Small intestine (tissue), 7 donors: Measurements from ENCODE around the gene PRKCE. TPM values are rescaled to one million over a fixed set of nuclear protein-coding genes. Genes with fewer than 3 reads are reported as not detected.

Experiments used
- DNase-seq, 2 donors: peaks; one replicate each; pipeline versions ENCODE4 v3.0.0 to v3.0.0-alpha.2; 2013
- FAIRE-seq: peaks from 2 replicates; lab custom pipeline; 2012; peaks lifted over from hg19 to GRCh38; lab: Jason Lieb, UNC
- H3K27ac ChIP-seq, 3 donors: one replicate each; pipeline ENCODE4 v1.5.1; 2013; ENCODE audit warnings: low read length in 2 of 3, mild to moderate bottlenecking in 2 of 3, control low read depth in 1 of 3, inconsistent platforms in 1 of 3, low read depth in 1 of 3, moderate library complexity in 1 of 3
- H3K27me3 ChIP-seq, 3 donors: one replicate each; pipeline ENCODE4 v1.6.1; 2013; ENCODE audit warnings: low read length in 3 of 3, inconsistent platforms in 1 of 3; ENCODE audit not compliant: control insufficient read depth in 3 of 3, insufficient read depth in 3 of 3
- H3K36me3 ChIP-seq, 3 donors: one replicate each; pipeline ENCODE4 v1.6.1; 2013; ENCODE audit warnings: low read length in 3 of 3, inconsistent platforms in 1 of 3, low read depth in 1 of 3, mild to moderate bottlenecking in 1 of 3, moderate library complexity in 1 of 3; ENCODE audit not compliant: control insufficient read depth in 3 of 3, insufficient read depth in 2 of 3
- H3K4me1 ChIP-seq, 3 donors: one replicate each; pipeline ENCODE4 v1.6.1; 2013; ENCODE audit warnings: low read length in 2 of 3, inconsistent platforms in 1 of 3, low read depth in 1 of 3, mild to moderate bottlenecking in 1 of 3, moderate library complexity in 1 of 3; ENCODE audit not compliant: control insufficient read depth in 3 of 3, insufficient read depth in 2 of 3
- H3K4me3 ChIP-seq, 3 donors: one replicate each; pipeline ENCODE4 v1.5.1; 2013; ENCODE audit warnings: low read length in 3 of 3, control low read depth in 1 of 3, inconsistent platforms in 1 of 3, low read depth in 1 of 3, mild to moderate bottlenecking in 1 of 3, moderate library complexity in 1 of 3
- H3K9me3 ChIP-seq, 2 donors: one replicate each; pipeline ENCODE4 v1.6.1; 2013; ENCODE audit warnings: low read depth in 1 of 2, low read length in 1 of 2; ENCODE audit not compliant: control insufficient read depth in 2 of 2, insufficient read depth in 1 of 2
- WGBS, 3 donors: extraction: QIAGEN DNeasy Blood & Tissue Kit; methylation state at CpG; one replicate each; pipeline ENCODE4 v1.1.7; 2013; 5-methylcytosine and 5-hydroxymethylcytosine counted together
- polyA plus RNA-seq, 4 donors: library from polyadenylated mRNA; stranded (reverse) in 3 of 4; unstranded in 1 of 4; fragments of 200-250 nt in 3 of 4; fragments of 120-200 nt in 1 of 4; gene quantifications; one replicate each; pipeline versions ENCODE4 v1.2.1 to v1.2.3, GENCODE V29; 2013
- donor health status: healthy with polysubstance abuse.
- donor health status: control.
- donor health status: control.
- donor health status: Bipolar disorder and iron deficiency.
- donor health status: healthy.

Gene PRKCE
- polyA plus RNA-seq, 4 donors, result 2.2 to 7.1 (median 5.4) TPM

DNA sequence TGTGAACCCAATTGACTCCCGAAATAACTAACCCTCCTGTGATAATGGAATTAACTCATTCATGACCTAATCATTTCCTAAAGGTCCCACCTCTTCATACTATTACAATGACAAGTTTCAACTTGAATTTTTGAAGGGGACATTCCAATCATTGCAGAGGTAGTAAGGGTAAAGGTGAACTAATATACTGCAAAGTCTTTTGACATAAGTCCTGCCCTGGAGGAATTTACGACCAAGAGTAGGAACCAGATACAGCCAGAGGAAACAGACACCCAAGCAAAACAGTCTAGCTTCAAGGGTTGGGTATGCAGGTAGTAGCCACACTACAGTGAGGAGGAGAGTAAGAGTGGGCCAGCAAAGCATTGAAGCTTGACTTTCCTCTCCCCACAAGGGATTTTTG lies 39.2 kb upstream of the PRKCE start:
- no peaks in the 10 kb centered on the region for H3K4me1 ChIP-seq
- FAIRE-seq (no peak), DNase-seq (peak in 1 of 2 donors; percentile 14)
- no peaks in the 10 kb centered on the region for H3K9me3 ChIP-seq
- WGBS, 3 donors, result 65 to 80% (median 74%) methylated on average over 2 of the region's 2 CpGs
- H3K36me3 ChIP-seq, result no peaks in the 10 kb centered on the region
- no peaks in the 10 kb centered on the region for H3K27me3 ChIP-seq
- no peak overlapping the region for H3K27ac ChIP-seq
- no peak overlapping the region for H3K4me3 ChIP-seq

DNA sequence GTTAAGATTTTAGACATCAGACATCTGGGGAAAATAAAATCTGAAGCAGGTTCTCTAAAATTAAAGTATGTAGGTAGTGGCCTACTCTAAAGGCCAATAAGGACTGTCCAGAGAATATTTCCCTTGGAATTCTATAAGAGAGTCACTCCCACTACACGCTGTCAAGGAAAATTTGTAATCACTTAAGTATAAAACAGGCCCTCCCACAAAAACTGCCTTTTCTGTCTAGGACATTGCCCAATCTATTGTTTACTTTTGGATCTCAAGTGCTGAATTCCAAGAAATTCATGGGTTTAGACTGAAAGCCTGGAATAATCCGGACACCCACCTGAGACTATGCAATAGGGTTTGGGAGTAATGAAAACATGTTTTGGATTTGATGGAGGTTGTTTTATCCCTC lies 38.7 kb upstream of the PRKCE start:
- WGBS, 3 donors, result 56 to 89% (median 77%) methylated on average over 2 of the region's 2 CpGs
- peak in 1 of 2 donors; percentile 9 for DNase-seq
- no peaks in the 10 kb centered on the region for H3K27me3 ChIP-seq
- FAIRE-seq, result no peak
- H3K36me3 ChIP-seq, result no peaks in the 10 kb centered on the region
- no peak overlapping the region for H3K27ac ChIP-seq
- H3K4me1 ChIP-seq, result no peaks in the 10 kb centered on the region
- H3K4me3 ChIP-seq, result no peak overlapping the region
- H3K9me3 ChIP-seq, result no peaks in the 10 kb centered on the region

DNA sequence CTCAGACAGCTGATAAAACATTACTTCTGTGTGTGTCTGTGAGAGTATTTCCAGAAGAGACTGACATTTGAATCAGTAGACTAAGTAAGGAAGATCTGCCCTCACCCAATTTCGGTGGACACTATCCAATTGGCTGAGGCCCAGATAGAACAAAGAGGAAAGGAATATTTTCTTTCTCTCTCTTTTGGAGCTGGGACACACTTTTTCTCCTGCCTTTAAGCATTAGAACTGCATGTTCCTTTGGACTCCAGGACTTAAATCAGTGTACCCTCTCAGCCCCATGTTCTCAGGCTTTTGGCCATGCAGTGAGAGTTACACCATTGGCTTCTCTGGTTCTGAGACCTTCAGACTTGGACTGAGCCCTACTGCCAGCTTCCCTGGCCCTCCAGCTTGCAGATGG lies 37.1 kb upstream of the PRKCE start:
- WGBS, 3 donors, result 59 to 82% (median 73%) methylated on average over 1 of the region's 1 CpG
- DNase-seq (no peak), FAIRE-seq (no peak)
- no peaks in the 10 kb centered on the region for H3K9me3 ChIP-seq
- H3K27ac ChIP-seq, result no peak overlapping the region
- H3K27me3 ChIP-seq, result no peaks in the 10 kb centered on the region
- H3K36me3 ChIP-seq, result no peaks in the 10 kb centered on the region
- H3K4me1 ChIP-seq, result no peaks in the 10 kb centered on the region
- no peak overlapping the region for H3K4me3 ChIP-seq

DNA sequence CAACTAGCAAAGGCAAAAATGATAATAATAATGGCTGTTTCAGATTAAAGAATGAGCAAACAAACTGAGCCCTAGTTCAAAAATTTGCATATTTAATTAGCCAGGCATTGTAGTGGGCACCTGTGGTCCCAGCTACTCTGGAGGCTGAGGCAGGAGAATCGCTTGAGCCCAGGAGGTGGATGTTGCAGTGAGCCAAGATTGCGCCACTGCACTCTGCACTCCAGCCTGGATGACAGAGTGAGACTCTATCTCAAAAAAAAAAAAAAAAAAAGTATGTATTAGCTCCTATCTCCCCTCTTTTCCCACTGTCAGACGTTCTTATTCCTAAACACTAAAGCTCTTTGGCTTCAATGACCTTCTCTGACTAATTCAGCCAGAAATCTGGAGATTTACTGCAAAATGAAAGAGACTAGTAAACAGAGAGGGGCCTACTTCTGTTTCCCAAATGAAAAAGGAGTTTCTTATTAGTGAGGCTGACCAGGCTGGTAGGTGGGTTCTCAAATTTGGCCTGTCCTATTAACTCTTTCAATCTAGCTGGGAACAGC lies 36.5 kb upstream of the PRKCE start:
- Histone ChIP-seq H3K27ac (no peak overlapping the region), H3K4me1 (no peaks in the 10 kb centered on the region), H3K9me3 (no peaks in the 10 kb centered on the region), H3K27me3 (no peaks in the 10 kb centered on the region), H3K36me3 (no peaks in the 10 kb centered on the region), H3K4me3 (no peak overlapping the region)
- no peak for DNase-seq
- WGBS, 3 donors, result 75 to 88% (median 85%) methylated on average over 3 of the region's 3 CpGs
- no peak for FAIRE-seq

DNA sequence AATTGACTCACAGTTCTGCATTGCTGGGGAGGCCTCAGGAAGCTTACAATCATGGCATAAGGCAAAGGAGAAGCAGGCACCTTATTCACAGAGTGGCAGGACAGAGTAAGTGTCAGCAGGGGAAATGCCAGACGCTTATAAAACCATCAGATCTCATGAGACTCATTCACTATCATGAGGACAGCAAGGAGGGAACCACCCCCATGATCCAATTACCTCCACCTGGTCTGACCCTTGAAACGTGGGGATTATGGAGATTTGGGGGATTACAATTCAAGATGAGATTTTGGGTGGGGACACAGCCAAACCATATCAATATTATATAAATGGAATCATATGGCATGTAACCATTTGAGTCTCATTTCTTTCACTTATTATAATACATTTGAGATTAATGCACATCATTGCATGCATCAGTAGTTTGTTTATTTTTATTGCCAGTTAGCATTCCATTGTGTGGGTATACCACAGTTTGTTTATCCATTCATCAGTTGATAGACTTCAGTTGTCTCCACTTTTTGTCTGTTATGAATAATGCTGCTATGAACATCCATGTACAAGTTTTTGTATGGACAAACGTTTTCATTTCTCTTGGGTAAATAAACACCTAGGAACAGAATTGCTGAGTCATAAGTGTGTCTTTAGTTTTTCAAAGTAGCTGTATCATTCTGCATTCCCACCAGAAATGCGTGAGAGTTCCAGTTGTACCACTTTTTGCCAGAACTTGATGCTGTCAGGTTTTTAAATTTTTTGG lies 34.6 kb upstream of the PRKCE start:
- DNase-seq (no peak), FAIRE-seq (no peak)
- no peaks in the 10 kb centered on the region for H3K36me3 ChIP-seq
- no peak overlapping the region for H3K27ac ChIP-seq
- no peak overlapping the region for H3K4me3 ChIP-seq
- no peaks in the 10 kb centered on the region for H3K27me3 ChIP-seq
- H3K9me3 ChIP-seq, result no peaks in the 10 kb centered on the region
- 48 to 49% (median 49%) methylated on average over 4 of the region's 4 CpGs for WGBS, 3 donors
- H3K4me1 ChIP-seq, result no peaks in the 10 kb centered on the region

DNA sequence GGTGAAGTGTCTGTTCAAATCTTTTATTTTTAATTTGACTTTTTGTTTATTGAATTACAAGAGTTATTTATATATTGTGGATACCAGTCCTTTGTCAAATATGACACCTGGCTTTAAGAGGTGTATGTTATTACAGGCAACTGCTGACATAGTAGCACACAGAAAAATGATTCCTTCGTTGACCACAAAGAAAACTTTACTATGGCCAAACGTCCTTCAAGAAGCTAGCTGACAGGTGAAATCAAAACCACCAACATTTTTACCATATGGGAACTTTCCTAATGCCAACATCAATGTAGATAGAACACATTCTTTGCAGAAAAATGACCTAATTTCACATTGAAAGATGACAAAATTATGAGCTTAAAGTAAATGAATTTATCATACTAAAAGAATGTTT lies 34.0 kb upstream of the PRKCE start:
- FAIRE-seq (no peak), DNase-seq (no peak)
- Histone ChIP-seq H3K27me3 (no peaks in the 10 kb centered on the region), H3K9me3 (no peaks in the 10 kb centered on the region), H3K27ac (no peak overlapping the region), H3K4me1 (no peaks in the 10 kb centered on the region), H3K4me3 (no peak overlapping the region), H3K36me3 (no peaks in the 10 kb centered on the region)
- 44 to 57% (median 48%) methylated on average over 2 of the region's 2 CpGs for whole genome bisulfite sequencing, 3 donors

DNA sequence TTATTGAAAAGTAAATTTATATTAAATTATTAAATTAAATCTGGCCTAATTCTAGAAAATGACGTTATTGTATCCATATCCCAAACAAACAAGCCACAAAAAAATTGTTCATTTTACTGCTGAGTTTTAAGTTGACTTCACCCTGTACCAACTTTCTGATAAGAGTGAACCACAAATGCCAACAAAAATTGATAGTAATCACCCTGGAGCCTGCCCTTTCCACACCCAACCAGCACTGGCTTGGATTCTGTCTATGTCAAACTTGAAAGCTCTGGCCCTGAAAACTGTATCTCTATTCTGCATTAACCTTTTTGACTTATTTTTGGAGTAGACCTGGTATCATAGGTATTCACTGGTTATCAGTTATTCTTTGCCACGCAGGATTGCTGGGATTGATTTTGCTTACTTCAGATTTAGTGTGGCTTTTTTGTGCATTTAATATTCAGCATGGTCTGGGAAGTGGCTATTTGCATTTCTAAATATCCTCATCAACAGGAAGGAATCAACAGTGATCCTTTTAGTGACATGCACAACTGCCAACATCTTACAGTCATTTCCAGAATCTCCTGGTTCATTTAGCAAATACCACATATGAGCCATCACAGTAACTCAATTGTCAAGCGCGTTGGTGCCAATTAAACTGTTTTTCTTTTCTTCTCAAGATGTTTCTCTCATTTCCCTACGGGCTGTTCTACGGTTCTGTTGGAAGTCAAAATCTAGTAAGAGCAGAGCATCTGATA lies 29.0 kb upstream of the PRKCE start:
- DNase-seq, result no peak
- no peak for FAIRE-seq
- Histone ChIP-seq H3K27me3 (no peaks in the 10 kb centered on the region), H3K27ac (no peak overlapping the region), H3K36me3 (no peaks in the 10 kb centered on the region), H3K4me1 (no peaks in the 10 kb centered on the region), H3K9me3 (no peaks in the 10 kb centered on the region), H3K4me3 (no peak overlapping the region)
- WGBS, 3 donors, result 87 to 89% (median 87%) methylated on average over 6 of the region's 6 CpGs

DNA sequence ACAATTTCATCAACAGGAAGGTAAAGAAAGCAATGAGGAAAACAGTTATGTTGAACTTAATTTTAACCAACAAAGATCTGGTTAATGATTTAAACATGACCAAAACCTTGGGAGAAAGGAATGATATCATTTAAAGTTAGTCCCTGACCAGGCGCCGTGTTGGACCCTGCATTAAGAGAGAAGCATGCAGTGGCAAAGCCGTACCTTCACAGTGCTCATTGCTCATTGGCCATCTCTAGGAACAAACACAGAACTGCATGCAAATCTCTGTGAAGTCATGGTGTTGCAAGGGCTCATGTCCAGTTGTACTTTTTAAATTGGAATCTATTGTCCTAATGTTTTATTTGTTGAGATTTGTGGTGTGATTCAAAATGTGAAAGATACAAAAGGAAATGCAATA lies 28.4 kb upstream of the PRKCE start:
- no peak for FAIRE-seq
- Histone ChIP-seq H3K27ac (no peak overlapping the region), H3K36me3 (no peaks in the 10 kb centered on the region), H3K4me3 (no peak overlapping the region), H3K9me3 (no peaks in the 10 kb centered on the region), H3K27me3 (no peaks in the 10 kb centered on the region), H3K4me1 (no peaks in the 10 kb centered on the region)
- no peak for DNase-seq
- 81 to 90% (median 85%) methylated on average over 3 of the region's 3 CpGs for WGBS, 3 donors
